Activated CD4-positive, alpha-beta T cell treated with anti-CD3 and anti-CD28 coated beads, Interleukin-2, amount 50 U/mL, for 4 hours (primary cell): ENCODE data around the gene FAM131A.

ENCODE experiments used
- DNase-seq, 2 experiments: peaks; one replicate each; pipeline ENCODE4 v3.0.0-alpha.2; 2020

FAM131A gene, protein sequence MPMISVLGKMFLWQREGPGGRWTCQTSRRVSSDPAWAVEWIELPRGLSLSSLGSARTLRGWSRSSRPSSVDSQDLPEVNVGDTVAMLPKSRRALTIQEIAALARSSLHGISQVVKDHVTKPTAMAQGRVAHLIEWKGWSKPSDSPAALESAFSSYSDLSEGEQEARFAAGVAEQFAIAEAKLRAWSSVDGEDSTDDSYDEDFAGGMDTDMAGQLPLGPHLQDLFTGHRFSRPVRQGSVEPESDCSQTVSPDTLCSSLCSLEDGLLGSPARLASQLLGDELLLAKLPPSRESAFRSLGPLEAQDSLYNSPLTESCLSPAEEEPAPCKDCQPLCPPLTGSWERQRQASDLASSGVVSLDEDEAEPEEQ

DNA sequence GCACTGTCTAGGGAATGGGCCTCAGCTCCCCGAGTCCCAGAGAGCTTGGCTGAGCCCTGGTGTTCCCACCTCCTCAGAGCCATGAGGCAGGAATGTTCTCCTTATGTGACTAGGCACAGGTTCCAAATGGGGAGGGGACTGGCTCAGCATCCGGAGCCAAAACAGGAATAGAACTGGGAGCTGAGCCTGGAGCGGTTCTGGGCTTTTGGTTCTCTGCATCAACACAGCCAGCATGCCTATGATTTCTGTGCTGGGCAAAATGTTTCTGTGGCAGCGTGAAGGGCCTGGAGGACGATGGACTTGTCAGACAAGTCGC is at the start of gene FAM131A:
Gene FAM131A, plus strand, starts transcription at position 202 of the 316 bp plus-strand sequence. Its CDS starts 31 bp downstream, at position 233.
- DNase-seq, result no peak

DNA sequence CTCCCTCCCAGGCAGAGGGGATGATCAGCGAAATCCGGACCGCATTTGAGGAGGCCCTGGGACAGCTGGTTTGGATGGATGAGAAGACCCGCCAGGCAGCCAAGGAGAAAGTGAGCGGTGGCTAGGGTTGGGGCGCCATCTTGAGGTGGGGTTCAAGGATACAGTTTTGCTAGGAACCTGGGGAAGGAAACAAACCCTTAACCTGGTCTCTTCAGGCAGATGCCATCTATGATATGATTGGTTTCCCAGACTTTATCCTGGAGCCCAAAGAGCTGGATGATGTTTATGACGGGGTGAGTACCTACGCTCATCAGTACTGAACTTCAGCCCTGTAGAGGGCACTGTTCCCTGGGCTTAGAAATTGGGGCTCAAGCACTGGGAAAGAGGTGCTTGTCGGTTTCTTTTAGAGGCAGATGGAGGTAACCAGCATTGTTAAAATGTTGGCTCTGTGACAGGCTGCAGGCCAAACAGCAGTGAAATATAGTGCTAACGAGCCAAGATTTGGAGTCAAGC is 47.9 kb upstream of the FAM131A start:
- peak; percentile 58 for DNase-seq

DNA sequence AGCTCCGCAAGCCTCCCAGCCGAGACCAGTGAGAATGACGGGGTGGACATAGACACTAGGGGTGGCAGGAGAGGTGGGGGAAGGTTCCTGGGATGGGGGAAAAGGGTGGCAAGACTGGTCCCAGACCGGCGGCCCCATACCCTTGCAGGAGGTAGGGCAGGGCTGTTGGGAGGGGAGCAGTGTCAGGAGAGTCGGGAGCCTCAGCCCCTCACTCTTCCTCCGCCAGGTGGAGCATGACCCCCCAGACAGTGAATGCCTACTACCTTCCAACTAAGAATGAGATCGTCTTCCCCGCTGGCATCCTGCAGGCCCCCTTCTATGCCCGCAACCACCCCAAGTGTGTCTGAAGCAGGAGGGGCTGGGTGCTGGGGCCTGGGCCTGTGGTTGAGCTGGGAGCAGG is 47.1 kb upstream of the FAM131A start:
- no peak for DNase-seq

DNA sequence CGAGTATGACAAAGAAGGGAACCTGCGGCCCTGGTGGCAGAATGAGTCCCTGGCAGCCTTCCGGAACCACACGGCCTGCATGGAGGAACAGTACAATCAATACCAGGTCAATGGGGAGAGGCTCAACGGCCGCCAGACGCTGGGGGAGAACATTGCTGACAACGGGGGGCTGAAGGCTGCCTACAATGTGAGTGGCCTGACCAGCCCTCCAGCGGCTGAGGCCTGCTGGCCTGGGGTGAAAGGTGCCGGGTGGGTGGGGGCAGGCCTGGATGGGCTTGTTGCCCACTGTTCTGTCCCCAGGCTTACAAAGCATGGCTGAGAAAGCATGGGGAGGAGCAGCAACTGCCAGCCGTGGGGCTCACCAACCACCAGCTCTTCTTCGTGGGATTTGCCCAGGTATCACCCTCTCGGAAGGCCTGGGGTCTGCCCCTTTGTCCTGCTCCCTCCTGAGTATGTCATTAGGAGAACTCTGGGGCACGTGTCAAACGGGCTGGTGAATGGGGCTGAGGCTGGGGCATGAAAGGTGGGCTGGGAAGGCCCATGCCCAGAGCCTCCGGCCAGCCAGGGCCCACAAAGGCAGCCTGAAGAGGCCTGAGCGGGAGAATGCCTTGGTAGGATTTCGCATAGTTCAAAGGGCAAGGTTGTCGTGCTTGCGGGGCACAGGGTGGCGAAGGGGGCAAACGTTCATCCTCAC is 46.2 kb upstream of the FAM131A start:
- no peak for DNase-seq

DNA sequence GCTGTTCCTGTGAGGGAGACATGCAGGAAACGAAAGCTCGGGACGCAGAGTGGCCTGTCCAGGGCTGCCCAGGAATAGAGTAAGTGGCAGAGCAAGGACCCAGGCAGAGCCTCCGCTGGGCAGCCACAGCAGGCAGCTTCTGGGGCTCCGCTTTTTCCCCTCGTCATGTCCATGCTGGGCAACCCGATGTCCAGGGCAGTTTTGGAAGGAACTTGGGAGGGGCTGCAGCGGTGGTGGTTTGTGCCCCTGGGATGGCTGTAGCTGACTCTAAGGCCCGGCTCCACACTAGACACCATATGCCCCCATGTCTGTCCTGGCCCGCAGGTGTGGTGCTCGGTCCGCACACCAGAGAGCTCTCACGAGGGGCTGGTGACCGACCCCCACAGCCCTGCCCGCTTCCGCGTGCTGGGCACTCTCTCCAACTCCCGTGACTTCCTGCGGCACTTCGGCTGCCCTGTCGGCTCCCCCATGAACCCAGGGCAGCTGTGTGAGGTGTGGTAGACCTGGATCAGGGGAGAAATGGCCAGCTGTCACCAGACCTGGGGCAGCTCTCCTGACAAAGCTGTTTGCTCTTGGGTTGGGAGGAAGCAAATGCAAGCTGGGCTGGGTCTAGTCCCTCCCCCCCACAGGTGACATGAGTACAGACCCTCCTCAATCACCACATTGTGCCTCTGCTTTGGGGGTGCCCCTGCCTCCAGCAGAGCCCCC is 45.5 kb upstream of the FAM131A start:
- DNase-seq, result no peak

DNA sequence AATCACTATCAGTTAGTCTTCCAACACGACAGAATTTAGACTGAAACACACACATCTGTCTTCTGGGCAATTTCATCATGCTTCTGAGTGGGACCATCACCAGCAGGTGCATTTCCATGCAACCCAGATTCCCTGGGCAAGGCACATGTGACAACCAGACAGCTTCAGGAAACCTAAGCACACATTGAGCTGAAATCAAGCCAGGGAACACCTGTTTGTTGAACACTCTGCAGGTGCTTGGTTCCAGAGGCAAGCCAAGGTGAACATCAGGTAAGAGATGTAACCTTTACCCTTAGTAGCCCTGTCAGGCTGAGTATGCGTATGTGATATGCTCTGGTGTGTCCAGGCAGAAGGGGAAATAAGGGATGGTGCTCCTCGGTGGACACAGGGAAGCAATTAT is 41.6 kb upstream of the FAM131A start:
- DNase-seq, result no peak

DNA sequence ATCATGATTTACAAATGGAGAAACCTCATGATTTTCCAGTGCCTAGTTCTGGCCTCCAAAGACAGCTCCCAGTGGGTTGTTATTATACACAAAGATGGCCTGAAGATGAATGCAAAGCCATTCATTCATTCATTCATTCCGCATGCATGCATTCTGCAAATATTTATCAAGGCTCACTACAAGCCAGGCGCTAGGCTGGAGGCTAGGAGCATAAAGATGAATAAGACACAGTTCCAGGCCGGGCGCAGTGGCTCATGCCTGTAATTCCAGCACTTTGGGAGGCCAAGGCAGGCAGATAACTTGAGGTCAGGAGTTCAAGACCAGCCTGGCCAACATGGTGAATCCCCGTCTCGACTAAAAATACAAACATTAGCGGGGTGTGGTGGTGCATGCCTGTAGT is 40.8 kb upstream of the FAM131A start:
- DNase-seq, result no peak

DNA sequence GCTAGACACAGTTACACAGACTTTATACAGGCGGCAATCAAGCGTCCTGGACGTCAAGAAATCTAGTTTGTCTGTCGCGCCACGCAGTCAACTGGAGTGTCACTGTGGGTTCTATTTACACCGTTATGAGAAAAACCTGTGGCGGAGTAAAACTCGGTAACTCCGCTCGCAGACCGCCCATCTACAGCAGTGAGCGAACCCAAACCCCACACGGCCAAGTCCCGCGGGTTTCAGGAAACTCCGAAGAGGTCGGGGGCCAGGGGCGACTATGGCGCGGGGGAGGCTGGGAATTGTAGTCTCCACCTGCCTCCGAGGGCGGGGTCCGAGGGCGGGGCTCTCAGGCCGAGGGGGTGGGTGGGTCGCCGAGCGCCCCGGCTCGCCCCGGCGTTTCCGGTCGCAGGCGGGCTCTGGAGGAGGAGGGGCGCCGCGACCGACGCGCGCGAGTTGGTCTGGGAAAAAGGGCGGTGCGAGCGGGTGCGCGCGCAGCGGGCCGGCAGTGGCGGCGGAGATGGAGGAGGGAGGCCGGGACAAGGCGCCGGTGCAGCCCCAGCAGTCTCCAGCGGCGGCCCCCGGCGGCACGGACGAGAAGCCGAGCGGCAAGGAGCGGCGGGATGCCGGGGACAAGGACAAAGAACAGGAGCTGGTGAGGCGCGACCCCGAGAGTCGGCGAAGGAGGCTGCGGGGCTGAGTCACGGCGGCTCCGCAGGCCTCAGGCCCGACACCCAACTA is 38.5 kb upstream of the FAM131A start, which contains the start of gene PSMD2:
Gene PSMD2, plus strand, starts transcription at position 483 of the 729 bp plus-strand sequence. Its CDS starts 26 bp downstream, at position 509.
- peak; percentile 98 to 99 for DNase-seq

DNA sequence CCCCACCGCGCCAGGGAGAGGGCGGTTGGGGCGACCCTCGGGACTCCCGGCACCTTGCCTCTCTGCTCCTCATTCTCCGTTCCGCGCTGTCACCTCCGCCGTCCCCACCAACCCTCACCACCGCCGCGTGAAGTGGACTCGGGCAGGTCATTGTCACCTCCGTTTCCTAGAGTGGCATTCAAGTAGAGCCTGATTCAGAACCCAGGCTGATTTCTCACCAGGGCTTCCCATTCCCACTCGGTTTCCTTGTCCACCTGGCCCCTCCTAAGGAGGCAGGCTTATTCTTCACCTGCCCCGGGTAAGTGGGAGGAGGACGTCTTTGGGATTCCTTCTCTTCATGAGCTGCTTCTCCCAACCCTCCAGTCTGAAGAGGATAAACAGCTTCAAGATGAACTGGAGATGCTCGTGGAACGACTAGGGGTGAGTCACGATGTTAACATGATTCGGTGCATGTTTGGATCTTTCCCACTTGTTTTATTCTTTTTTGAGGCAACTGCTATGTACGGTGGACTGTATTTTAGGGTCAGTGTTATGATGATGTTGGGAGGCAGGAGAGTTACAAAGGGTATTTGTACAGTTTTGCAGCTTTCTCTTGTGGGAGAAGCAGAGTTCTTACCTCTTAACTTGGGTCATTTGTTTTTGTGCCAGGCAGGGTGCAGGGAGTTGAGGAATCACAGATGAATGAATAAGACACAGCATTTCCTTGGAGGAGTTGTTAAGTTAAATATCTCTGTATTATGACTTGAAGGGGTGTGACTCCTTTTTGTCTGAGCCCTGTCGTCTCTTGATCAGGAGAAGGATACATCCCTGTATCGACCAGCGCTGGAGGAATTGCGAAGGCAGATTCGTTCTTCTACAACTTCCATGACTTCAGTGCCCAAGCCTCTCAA is 37.7 kb upstream of the FAM131A start:
- DNase-seq, result no peak

DNA sequence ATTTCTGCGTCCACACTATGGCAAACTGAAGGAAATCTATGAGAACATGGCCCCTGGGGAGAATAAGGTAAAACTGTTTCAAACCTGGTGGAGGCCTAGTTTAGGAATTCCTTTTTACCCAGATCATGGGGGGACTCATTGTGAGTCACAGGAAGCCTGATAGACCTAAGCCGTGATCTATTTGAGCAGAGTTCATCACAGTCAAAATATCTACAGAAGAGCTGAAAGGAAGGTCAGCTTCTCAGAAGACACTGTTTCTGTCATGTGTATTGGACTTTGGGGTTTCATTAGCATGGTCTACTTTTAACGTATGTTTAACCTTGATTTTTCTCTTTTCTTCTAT is 37.1 kb upstream of the FAM131A start:
- DNase-seq, result no peak

DNA sequence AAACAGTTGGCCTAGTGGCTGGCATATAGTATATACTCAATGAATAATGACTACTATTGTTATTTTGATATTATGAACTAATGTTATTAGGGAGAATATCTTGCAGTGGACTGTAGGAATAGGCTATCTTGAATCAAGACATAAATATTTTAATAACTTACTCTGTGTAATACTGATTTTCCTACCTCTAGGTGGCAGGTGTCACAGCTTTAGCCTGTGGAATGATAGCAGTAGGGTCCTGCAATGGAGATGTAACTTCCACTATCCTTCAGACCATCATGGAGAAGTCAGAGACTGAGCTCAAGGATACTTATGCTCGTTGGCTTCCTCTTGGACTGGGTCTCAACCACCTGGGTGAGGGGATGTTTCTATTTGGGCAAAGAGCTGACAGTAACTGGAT is 31.8 kb upstream of the FAM131A start:
- no peak for DNase-seq

DNA sequence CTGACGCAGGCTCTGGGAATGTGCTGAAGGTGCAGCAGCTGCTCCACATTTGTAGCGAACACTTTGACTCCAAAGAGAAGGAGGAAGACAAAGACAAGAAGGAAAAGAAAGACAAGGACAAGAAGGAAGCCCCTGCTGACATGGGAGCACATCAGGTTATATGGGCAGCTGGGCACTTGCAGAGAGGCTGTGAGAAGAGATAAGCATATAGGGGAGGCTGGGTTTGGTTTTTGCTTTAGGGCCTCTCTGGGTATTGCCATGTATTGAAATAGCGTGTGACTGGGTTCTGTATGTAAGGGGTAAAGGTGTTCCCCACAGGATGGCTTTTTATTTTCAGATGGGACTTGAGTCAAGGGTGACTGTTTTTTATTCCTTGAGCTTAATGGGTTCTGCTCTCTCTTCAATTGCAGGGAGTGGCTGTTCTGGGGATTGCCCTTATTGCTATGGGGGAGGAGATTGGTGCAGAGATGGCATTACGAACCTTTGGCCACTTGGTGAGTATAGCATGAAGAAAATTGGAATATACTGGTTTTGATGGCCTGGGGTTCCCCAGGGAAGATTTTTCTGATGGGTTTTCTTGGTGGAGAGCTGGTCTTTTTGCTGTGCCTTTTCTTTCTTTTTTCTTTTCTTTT is 30.9 kb upstream of the FAM131A start:
- DNase-seq, result no peak

DNA sequence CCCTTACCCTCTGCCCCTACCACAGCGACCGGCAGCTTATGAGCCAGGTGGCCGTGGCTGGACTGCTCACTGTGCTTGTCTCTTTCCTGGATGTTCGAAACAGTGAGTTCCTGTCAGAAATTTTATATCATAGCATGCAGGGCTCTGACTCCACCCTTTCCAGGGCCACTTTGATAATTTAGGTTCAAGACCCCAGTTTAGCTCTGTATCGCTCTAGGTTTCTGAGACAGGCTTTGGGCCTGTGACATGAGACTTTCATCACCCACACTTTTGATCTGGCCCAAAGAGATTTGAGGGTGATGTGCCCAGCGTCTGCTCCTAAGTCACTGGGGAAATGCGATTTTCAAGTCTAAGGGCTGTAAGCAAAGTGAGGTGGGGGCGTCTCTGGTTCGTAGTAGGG is 29.5 kb upstream of the FAM131A start:
- DNase-seq, result no peak

DNA sequence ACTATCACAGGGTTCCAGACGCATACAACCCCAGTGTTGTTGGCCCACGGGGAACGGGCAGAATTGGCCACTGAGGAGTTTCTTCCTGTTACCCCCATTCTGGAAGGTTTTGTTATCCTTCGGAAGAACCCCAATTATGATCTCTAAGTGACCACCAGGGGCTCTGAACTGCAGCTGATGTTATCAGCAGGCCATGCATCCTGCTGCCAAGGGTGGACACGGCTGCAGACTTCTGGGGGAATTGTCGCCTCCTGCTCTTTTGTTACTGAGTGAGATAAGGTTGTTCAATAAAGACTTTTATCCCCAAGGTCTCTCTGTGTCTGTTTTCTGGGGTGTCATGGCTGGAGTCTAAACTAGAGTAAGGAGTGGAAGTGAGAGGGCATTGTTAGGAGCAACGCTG is 28.7 kb upstream of the FAM131A start:
- no peak for DNase-seq

DNA sequence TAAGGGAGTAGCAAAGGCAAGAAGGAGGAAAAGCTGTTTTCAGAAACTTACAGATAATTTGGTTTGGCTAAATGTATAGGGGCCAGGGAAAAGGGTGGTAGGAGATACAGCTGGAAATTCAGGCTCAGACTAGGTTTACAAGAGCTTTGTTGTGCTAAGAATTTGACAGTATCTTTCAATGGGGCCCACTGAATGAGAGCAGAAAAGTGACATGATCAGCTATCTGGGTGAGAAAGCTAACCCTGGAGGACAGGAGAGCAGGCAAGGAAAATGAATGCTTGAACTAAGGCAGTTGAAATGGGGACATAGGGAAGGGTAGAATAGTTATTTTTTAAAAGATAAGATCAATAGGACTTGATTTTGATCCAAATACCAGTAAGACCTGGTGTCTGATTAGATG is 25.8 kb upstream of the FAM131A start:
- DNase-seq, result no peak

DNA sequence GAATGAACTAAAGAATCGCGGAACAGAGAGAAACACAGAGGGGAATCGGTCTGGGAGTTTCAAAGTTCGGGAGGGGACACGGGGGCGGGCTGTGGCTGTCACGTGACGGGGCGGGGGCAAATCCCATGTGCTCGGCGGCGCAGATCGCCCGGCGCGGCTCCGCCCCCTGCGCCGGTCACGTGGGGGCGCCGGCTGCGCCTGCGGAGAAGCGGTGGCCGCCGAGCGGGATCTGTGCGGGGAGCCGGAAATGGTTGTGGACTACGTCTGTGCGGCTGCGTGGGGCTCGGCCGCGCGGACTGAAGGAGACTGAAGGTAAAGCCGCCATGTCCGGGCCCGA is 23.1 kb upstream of the FAM131A start, which contains the start of gene EIF4G1:
Gene EIF4G1, plus strand, starts transcription at position 244 of the 337 bp plus-strand sequence. CDS start 1,191 bp downstream, outside the sequence.
- DNase-seq, result peak; percentile 89 to 90

DNA sequence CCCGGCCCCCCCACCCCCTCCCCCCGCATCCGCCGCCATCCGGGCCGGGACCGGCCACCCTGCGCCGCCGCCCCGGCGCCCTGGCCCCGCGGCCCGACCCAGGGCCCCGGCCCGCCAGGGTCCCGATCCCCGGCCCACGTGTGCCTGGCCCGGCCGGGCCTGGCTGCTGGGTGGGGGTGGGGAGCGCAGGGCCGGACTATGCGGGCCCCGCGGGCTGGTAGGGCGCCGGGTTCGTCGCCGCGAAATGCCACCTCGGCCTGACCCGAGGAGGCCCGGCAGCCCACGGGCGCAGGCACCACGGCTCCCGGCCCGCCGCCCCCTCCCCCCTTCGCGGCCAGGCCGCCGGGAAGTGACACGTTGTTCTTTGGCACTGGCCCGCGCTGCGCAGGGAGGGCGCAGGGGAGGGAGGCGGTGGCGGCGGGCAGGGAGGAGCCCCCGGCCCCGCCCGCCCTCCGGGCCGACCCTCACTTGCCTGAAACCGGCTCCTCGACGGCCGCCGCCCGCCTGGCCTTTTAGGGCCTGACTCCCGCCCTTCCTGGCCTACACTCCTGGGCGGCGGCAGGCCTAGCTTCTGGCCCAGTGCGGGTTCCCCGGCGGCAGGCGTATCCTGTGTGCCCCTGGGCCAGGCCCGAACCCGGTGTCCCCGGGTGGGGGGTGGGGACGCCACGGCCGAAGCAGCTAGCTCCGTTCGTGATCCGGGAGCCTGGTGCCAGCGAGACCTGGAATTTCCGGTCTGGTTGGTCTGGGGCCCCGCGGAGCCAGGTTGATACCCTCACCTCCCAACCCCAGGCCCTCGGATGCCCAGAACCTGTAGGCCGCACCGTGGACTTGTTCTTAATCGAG is 22.5 kb upstream of the FAM131A start:
- peak; percentile 50 to 53 for DNase-seq

DNA sequence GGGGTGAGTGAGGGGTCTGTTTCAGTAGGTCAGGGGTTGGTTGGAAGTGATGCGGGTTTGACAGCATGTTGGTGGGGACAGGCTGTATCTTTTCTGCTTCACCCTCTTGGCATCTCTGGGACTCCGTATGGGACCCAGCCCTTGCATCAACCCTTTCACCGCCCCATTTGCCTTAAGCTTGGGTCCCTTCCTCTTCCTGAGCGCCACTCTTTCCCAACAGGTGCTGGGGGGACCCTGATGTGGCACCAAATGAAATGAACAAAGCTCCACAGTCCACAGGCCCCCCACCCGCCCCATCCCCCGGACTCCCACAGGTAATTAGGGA is 21.9 kb upstream of the FAM131A start:
- DNase-seq, result no peak

DNA sequence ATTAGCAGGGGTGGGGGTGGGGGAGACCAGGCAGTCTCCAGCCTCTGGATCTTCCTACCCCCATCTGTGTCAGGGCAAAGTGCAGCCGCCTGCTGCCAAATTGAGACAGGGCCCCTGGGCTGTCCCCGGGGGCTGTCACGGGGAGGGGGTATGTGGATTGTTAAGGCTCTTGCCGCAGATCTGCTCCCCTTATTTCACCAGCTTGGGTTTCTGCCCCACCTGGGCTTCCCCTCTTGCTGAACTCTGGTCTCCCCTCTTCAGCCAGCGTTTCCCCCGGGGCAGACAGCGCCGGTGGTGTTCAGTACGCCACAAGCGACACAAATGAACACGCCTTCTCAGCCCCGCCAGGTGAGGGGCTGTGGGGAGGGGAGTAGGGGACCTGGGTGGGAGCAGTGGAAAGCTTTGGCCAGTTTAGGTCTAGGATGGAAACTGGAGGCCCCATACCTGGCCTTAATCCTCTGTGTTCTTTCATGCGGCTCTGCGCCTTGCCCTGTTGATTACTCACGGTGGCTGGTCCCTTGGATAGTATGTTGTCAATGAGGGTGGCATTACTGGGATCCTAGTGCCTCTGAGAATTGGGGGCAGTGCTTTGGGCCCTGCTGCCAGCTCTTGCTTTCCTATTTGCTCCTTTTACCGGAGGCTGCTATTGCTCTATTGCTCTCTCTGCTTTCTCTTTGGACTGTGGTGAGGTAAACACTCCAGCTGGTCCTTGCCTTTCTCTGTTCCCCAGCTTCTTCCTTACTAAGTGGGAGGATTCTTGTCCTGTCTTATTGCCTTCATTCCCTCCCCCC is 21.3 kb upstream of the FAM131A start:
- DNase-seq, result no peak

DNA sequence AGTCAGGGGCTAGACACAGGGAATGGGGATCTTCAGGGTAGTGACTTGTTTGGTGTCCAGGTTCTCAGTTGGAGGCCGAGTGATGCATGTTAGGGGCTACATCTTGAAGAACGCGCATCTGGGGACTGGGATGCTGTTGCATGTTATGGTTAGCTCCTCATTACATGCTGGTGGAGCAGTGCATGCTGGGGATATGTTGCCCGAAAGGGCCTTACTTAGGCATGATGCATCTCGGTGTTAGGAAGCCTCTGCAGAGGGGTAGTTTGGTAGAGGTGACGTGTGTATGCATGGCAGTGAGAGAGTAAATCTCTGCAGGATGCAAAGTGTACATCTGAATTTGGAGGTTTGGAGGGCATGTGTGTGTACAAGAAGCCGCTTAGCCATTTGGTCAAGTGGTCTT is 20.6 kb upstream of the FAM131A start:
- no peak for DNase-seq
